ENCODE measurements around the gene STXBP5.

The STXBP5 gene

DNA sequence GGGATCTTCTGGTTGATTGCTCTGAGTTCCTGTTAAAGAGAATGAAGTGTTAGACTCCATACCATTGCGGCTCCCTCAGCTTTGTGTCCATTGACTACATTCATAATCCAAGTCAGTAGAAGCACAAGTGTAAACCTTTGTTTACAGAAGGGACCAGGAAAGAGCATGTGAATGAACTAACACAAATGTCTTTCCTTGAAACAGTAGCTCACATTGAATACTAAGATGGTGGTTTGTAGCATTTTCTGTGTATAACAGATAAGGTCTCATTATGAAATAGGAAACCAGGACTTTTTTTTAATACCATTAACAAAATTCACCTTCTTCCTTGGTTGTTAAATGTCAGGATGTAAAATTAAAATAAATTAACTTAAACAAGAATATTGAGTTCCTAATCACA, 8.4 kb downstream of the STXBP5 start:
- no peak for DNase-seq

- no peak for DNase-seq
Measured at GRCh38 chr6:147213772-147214171, 9.6 kb downstream of the STXBP5 start.

GRCh38 chr6:147214248-147215227, 10.3 kb downstream of the STXBP5 start:
- no peak for DNase-seq

- DNase-seq, result no peak
Measured at GRCh38 chr6:147216915-147217314, 12.7 kb downstream of the STXBP5 start.

- DNase-seq, result no peak
Measured at GRCh38 chr6:147217840-147218404, 13.7 kb downstream of the STXBP5 start.

DNA sequence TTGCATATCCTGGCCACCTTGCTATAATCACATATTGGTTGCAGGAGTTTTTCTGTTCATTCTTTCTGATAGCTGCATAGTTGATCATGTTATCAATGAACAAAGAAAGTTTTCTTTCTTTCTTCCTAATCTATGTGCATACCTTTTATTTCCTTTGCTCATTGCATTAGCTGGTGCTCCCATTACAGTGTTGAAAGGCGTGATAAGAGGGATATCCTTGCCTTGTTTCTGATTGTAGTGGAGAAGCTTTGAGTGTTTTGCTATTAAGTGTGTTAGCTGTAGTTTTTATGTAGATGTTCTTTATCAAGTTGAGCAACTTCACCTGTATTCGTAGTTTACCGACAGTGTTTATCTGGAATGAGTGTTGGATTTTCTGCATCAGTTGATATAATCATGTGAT, 14.6 kb downstream of the STXBP5 start:
- DNase-seq, result no peak

DNA sequence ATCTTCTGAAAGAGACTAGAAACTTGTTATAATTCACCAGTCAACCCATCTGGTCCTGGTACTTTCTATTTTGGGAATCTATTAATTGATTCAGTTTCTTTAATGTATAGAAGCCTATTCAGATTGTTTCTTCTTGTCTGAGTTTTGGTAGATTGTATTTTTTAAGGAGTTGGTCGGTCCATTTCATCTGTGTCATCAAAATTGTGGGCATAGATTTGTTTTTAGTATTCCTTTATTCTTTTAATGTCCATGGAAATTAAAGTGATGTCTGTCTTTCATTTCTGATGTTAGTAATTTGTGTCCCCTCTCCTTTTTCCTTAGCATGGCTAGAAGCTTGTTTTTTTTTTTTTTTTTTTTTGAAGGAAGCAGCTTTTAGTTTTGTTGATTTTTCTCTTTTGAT, 15.2 kb downstream of the STXBP5 start:
- no peak for DNase-seq

GRCh38 chr6:147220345-147220744, 16.1 kb downstream of the STXBP5 start:
- no peak for DNase-seq

GRCh38 chr6:147221739-147222138, 17.5 kb downstream of the STXBP5 start:
- DNase-seq, result no peak

DNA sequence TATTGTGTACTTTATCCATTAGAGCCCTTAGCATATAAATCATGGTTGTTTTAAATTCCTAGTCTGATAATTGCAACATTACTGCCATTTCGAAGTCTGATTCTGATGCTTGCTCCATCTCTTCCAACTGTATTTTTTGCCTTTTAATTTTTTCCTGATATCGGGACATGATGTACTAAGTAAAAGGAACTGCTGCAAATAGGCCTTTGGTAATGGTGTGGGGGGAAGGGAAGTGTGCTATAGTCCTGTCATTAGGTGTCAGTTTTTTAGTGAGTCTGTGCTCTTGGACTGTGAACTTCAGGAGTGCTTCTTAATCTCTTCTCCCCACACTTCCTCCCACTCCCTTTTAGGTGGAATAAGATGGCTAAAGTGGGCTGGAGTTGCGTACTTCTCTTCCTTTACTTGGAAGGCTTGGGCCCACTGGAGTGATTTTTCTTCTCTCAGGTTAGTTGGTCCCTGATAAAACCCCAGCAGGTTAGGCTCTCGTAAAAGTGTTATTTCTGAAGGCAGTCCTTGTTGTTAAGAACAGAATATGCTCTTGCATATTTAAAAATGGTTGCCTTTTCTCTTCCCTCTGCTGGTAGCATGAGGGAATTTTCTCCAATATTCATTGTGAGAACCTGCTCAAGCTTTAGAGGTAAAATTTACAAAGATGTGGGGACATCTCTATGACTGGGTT, 18.1 kb downstream of the STXBP5 start:
- no peak for DNase-seq

DNA sequence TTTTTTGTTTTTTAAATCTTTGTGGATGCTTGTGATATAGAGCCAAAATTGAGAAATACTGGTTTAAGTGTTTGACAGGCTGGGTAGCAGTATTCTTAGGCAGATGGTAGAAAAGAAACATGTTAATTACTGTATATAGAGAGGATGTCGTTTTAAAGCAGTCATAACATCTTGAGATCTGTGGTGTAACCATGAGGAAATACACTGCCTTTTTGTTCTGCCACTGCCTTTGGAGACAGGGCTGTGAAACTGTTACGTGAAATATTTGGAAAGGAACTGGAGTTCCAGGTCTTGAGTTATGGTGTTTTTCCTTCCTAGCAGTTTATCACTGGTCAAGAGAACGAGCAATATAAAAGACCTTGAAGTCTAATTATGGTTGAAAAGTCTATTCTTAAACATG, 19.5 kb downstream of the STXBP5 start:
- DNase-seq, result no peak

- no peak for DNase-seq
Measured at GRCh38 chr6:147226163-147226724, 22.0 kb downstream of the STXBP5 start.

GRCh38 chr6:147226877-147227276, 22.7 kb downstream of the STXBP5 start:
- no peak for DNase-seq

DNA sequence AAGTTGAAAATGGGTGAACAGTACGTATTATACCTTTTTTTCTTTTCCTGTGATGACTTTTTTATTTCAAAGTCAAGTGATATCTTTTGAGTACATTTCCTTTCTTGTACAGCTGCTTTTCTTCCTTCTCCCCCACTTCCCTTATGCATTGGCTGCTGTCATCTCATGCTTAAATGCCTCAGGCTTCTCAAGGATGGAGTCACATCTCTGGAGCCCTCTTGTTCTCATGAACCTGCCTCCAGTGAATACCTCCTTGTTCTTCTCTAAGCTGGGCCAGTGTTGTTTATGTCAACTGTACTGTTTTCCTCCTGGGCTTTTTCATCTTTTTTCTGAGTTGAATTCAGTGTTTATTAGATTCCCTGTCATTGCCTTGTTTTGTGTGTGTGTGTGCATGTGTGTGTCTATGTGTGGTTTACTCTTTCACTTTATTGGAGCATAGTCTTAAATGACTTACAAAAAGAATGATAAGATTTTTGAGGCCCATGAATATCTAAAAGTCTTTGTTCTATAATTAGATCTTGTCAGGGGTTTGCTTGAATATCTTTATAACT, 23.6 kb downstream of the STXBP5 start:
- DNase-seq, result peak; percentile 56

- DNase-seq, result no peak
Measured at GRCh38 chr6:147231589-147231988, 27.4 kb downstream of the STXBP5 start.

DNA sequence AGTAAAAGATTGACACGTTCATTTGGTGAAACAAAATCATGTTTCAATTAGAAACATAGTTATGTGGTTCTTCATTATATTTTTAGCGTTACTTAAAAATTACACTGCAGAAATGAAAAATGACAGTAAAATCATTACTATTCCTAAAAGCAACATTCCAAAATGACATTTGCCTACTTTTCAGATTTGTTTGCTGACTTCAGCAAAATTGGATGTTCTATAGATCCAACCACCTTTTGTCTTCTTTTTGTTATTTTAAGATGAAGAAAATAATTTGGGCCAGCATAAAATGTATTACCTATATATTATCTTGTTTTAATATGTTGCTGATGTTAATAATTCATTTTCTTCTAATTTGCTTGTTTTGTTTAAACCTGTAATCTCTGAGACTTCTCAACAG, 30.5 kb downstream of the STXBP5 start:
- DNase-seq, result no peak

- no peak for DNase-seq
Measured at GRCh38 chr6:147238164-147238563, 33.9 kb downstream of the STXBP5 start.

DNA sequence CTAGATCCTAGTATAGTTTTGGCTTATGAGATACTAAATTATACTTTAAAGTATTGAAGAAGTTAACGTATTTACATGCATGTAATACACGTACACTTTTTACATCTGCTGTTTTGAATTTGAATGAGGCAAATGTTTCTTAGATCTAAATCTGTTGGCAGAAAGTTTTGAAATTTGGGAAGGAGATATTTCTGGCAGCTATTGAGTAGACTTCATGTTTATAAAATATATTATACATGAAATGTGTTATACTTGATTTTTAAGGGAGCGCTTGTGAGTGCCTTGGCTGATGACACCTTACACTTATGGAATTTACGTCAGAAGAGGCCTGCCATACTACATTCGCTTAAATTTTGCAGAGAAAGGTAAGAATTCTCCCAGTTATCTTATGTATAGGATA, 34.7 kb downstream of the STXBP5 start:
- DNase-seq, result no peak

GRCh38 chr6:147244832-147245231, 40.6 kb downstream of the STXBP5 start:
- no peak for DNase-seq

DNA sequence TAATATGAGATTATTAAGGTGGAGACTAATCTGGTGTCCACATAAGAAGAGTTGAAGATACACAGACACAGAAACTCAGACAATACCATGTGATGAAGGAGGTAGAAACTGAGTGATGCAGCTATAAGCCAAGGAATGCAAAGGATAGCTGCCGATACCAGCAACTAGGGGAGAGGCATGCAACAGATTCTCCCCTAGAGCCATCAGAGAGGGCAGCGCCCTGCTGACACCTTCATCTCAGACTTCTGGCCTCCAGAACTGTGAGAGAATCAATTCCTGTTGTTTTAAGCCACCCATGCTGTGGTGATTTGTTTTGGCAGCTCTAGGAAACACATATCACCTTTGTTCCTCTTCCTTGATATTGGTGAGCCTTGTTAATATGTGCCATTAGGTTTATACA, 41.5 kb downstream of the STXBP5 start:
- DNase-seq, result no peak

- no peak for DNase-seq
Measured at GRCh38 chr6:147246853-147247635, 42.8 kb downstream of the STXBP5 start.

- DNase-seq, result no peak
Measured at GRCh38 chr6:147248859-147249258, 44.6 kb downstream of the STXBP5 start.
